SK-N-SH (cell line): ENCODE measurements around the gene NR5A2.

Experiments
- CTCF ChIP-seq: fragments of 200-600 bp; sonication (generic); IDR thresholded peaks from 2 replicates; pipeline ENCODE4 v1.6.1; 2017; ENCODE audit warnings: antibody characterized with exemption, mild to moderate bottlenecking, moderate library complexity
- RFX5 ChIP-seq: IDR thresholded peaks from 2 replicates; pipeline ENCODE4 v1.6.1; 2012; ENCODE audit warnings: mild to moderate bottlenecking, improper control_type of control experiment, low read length
- TAF1 ChIP-seq: IDR thresholded peaks from 2 replicates; pipeline ENCODE4 v1.6.1; 2012; ENCODE audit warnings: low read depth, mild to moderate bottlenecking, low read length, moderate library complexity, borderline replicate concordance
- TF ChIP-seq, protein P1 (sequence below): IDR thresholded peaks from 2 replicates; pipeline ENCODE4 v1.6.1; 2012; ENCODE audit warnings: mild to moderate bottlenecking, low read depth, low read length, moderate library complexity

GRCh38 chr1:200058341-200058740, 30.8 kb downstream of the NR5A2 start:
- TF ChIP-seq TAF1: no peak
- TF ChIP-seq, protein P1, sequence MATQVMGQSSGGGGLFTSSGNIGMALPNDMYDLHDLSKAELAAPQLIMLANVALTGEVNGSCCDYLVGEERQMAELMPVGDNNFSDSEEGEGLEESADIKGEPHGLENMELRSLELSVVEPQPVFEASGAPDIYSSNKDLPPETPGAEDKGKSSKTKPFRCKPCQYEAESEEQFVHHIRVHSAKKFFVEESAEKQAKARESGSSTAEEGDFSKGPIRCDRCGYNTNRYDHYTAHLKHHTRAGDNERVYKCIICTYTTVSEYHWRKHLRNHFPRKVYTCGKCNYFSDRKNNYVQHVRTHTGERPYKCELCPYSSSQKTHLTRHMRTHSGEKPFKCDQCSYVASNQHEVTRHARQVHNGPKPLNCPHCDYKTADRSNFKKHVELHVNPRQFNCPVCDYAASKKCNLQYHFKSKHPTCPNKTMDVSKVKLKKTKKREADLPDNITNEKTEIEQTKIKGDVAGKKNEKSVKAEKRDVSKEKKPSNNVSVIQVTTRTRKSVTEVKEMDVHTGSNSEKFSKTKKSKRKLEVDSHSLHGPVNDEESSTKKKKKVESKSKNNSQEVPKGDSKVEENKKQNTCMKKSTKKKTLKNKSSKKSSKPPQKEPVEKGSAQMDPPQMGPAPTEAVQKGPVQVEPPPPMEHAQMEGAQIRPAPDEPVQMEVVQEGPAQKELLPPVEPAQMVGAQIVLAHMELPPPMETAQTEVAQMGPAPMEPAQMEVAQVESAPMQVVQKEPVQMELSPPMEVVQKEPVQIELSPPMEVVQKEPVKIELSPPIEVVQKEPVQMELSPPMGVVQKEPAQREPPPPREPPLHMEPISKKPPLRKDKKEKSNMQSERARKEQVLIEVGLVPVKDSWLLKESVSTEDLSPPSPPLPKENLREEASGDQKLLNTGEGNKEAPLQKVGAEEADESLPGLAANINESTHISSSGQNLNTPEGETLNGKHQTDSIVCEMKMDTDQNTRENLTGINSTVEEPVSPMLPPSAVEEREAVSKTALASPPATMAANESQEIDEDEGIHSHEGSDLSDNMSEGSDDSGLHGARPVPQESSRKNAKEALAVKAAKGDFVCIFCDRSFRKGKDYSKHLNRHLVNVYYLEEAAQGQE: no peak
- TF ChIP-seq CTCF: no peak
- TF ChIP-seq RFX5: no peak
